Measurements from ENCODE around the gene UBE2H.

DNA sequence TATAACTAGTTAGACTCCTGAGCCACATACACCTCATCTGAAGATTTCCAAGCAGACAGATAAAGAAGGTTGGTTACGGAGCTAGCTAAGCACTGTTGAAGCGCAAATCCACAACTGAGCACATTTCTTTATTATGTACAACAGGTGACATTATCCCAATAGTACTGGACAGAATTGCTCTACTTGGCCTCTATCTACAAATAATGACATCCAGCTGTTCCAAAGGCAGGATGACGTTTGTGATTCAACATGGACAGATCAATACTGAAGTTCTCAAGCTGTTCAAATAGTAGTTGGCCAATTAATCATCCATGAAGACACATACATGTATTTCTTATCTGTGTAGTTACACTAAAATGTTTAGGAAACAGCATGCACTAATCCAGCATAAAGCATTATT lies 101.0 kb downstream of the UBE2H start:
- TF ChIP-seq CTCF (IDR thresholded peaks at IDR 0.05 in 4 of 5, conservative IDR thresholded peaks at IDR 0.05 in 1 of 5) (no peak), POLR2A (IDR thresholded peaks at IDR 0.05) (no peak)
